Neuronal stem cell (in vitro differentiated cells): ENCODE measurements around the gene ARHGEF17.

Experiments used
- DNase-seq: peaks from one replicate; pipeline ENCODE4 v3.0.0-alpha.2; 2013; ENCODE audit warnings: low spot score
- H2AFZ ChIP-seq: one replicate; pipeline ENCODE4 v1.6.1; 2013; ENCODE audit warnings: mild to moderate bottlenecking, low read length, inconsistent platforms
- H2AK5ac ChIP-seq: 2 replicates; pipeline ENCODE4 v1.6.1; 2013; ENCODE audit warnings: low read depth, mild to moderate bottlenecking, inconsistent platforms, low read length, moderate library complexity, mixed read lengths
- H2BK120ac ChIP-seq: 2 replicates; pipeline ENCODE4 v1.6.1; 2013; ENCODE audit warnings: low read depth, mild to moderate bottlenecking, inconsistent platforms, low read length, moderate library complexity, mixed read lengths
- H2BK12ac ChIP-seq: one replicate; pipeline ENCODE4 v1.6.1; 2013; ENCODE audit warnings: low read length, inconsistent platforms
- H2BK15ac ChIP-seq: 2 replicates; pipeline ENCODE4 v1.6.1; 2013; ENCODE audit warnings: mild to moderate bottlenecking, low read length, inconsistent platforms, mixed read lengths
- H2BK5ac ChIP-seq: one replicate; pipeline ENCODE4 v1.6.1; 2013; ENCODE audit warnings: inconsistent platforms, mild to moderate bottlenecking, low read length, moderate library complexity
- H3K14ac ChIP-seq: one replicate; pipeline ENCODE4 v1.6.1; 2013; ENCODE audit warnings: low read length, inconsistent platforms
- H3K18ac ChIP-seq: 2 replicates; pipeline ENCODE4 v1.6.1; 2013; ENCODE audit warnings: low read length, inconsistent platforms
- H3K23ac ChIP-seq: 2 replicates; pipeline ENCODE4 v1.6.1; 2013; ENCODE audit warnings: low read depth, mild to moderate bottlenecking, mixed read lengths, low read length, inconsistent platforms; ENCODE audit not compliant: poor library complexity
- H3K27ac ChIP-seq: replicated peaks from 3 replicates; pipeline ENCODE4 v1.5.1; 2013; ENCODE audit warnings: low read length, inconsistent platforms
- H3K27me3 ChIP-seq, 3 experiments: 2 replicates each; pipeline ENCODE4 v1.6.1; 2013; ENCODE audit warnings: low read length in 3 of 3, mild to moderate bottlenecking in 2 of 3, inconsistent platforms in 1 of 3, low read depth in 1 of 3, mixed read lengths in 1 of 3, moderate library complexity in 1 of 3; ENCODE audit not compliant: control insufficient read depth in 3 of 3, insufficient read depth in 3 of 3
- H3K36me3 ChIP-seq, 2 donors: replicated peaks in 1 of 2; 2 replicates each; pipeline ENCODE4 v1.6.1; 2013; ENCODE audit warnings: low read length in 2 of 2; ENCODE audit not compliant: control insufficient read depth in 2 of 2, insufficient read depth in 2 of 2
- H3K4ac ChIP-seq: 2 replicates; pipeline ENCODE4 v1.6.1; 2013; ENCODE audit warnings: inconsistent platforms, mild to moderate bottlenecking, low read length, moderate library complexity
- H3K4me1 ChIP-seq, 2 donors: 1 replicate in 1 of 2; 2 replicates in 1 of 2; pipeline ENCODE4 v1.6.1; 2013; ENCODE audit warnings: low read length in 2 of 2, low read depth in 1 of 2; ENCODE audit not compliant: control insufficient read depth in 2 of 2, insufficient read depth in 1 of 2
- H3K4me2 ChIP-seq: one replicate; pipeline ENCODE4 v1.6.1; 2013; ENCODE audit warnings: mild to moderate bottlenecking, low read length, inconsistent platforms; ENCODE audit not compliant: insufficient read depth, poor library complexity, severe bottlenecking
- H3K4me3 ChIP-seq, 2 donors: 2 replicates each; pipeline ENCODE4 v1.5.1; 2013; ENCODE audit warnings: low read length in 2 of 2, mild to moderate bottlenecking in 2 of 2, inconsistent platforms in 1 of 2, moderate library complexity in 1 of 2
- H3K79me1 ChIP-seq: one replicate; pipeline ENCODE4 v1.6.1; 2013; ENCODE audit warnings: low read depth, mild to moderate bottlenecking, inconsistent platforms, low read length, moderate library complexity
- H3K9ac ChIP-seq: one replicate; pipeline ENCODE4 v1.6.1; 2013; ENCODE audit warnings: mild to moderate bottlenecking, low read depth, low read length, inconsistent platforms; ENCODE audit not compliant: poor library complexity
- H3K9me3 ChIP-seq, 2 donors: replicated peaks in 1 of 2; 2 replicates each; pipeline versions ENCODE3 to v1.6.1; 2013; ENCODE audit warnings: low read length in 2 of 2, mild to moderate bottlenecking in 2 of 2, inconsistent platforms in 1 of 2, low read depth in 1 of 2, mixed read lengths in 1 of 2, moderate library complexity in 1 of 2; ENCODE audit not compliant: control insufficient read depth in 2 of 2, insufficient read depth in 1 of 2
- H4K8ac ChIP-seq: one replicate; pipeline ENCODE4 v1.6.1; 2013; ENCODE audit warnings: low read depth, mild to moderate bottlenecking, inconsistent platforms, low read length, moderate library complexity
- H4K91ac ChIP-seq: one replicate; pipeline ENCODE4 v1.6.1; 2013; ENCODE audit warnings: low read length, low read depth, mild to moderate bottlenecking, inconsistent platforms; ENCODE audit not compliant: poor library complexity
- WGBS, 2 donors: extraction: QIAGEN DNeasy Blood & Tissue Kit; methylation state at CpG; one replicate each; pipeline ENCODE4 v1.1.7; 2013; ENCODE audit warnings: missing lambda C conversion rate in 2 of 2, mixed read lengths in 1 of 2; ENCODE audit not compliant: insufficient read length in 2 of 2, insufficient replicate concordance in 1 of 2; ENCODE audit errors: extremely low coverage in 2 of 2; 5-methylcytosine and 5-hydroxymethylcytosine counted together

The ARHGEF17 gene

GRCh38 chr11:73375830-73376159 is 67.7 kb downstream of the ARHGEF17 start:
- Histone ChIP-seq H3K27me3 (no peaks in the 10 kb centered on the region), H2AK5ac (peak overlapping the region; percentile 42), H3K36me3 (no peaks in the 10 kb centered on the region), H2BK5ac (peak overlapping the region; percentile 8), H2BK12ac (no peak overlapping the region), H3K4me1 (peaks cover 14 to 18% of the 10 kb centered on the region in 2 donors), H3K14ac (no peak overlapping the region), H4K91ac (no peak overlapping the region), H3K23ac (no peak overlapping the region), H3K27ac (no peak overlapping the region), H3K9me3 (peaks cover 2 to 3% of the 10 kb centered on the region in 2 donors), H3K79me1 (peaks cover 15% of the 10 kb centered on the region), H2AFZ (peak overlapping the region; percentile 90), H3K9ac (no peak overlapping the region), H2BK15ac (no peak overlapping the region), H3K18ac (peak overlapping the region; percentile 76), H2BK120ac (no peak overlapping the region), H3K4me2 (no peak overlapping the region), H3K4me3 (peak overlapping the region; percentile 21 to 38), H4K8ac (no peak overlapping the region), H3K4ac (no peak overlapping the region)
- no CpG with 5 or more reads among the region's 6 CpGs for WGBS, 2 donors
- no peak for DNase-seq

- Histone ChIP-seq H3K27ac (peak within 1 kb of the TSS; percentile 61), H3K23ac (peak within 1 kb of the TSS; percentile 96), H2BK5ac (peak within 1 kb of the TSS; percentile 8)
These were observed 68.2 kb downstream of the ARHGEF17 start, which contains the start of gene RELT for GRCh38 chr11:73376160-73376802. RELT (plus strand) TSS chr11:73376399; CDS start chr11:73389137, 12,738 bp downstream.

GRCh38 chr11:73376803-73377629 is 68.9 kb downstream of the ARHGEF17 start:
- no CpG with 5 or more reads among the region's 56 CpGs for WGBS, 2 donors
- Histone ChIP-seq H2AFZ (peak overlapping the region; percentile 92), H4K91ac (peak overlapping the region; percentile 23), H2BK5ac (peak overlapping the region; percentile 8), H3K36me3 (no peaks in the 10 kb centered on the region), H3K4me1 (peaks cover 14 to 18% of the 10 kb centered on the region in 2 donors), H3K23ac (peak overlapping the region; percentile 96), H2AK5ac (peak overlapping the region; percentile 98), H3K4me3 (peak overlapping the region; percentile 70 to 95), H3K27ac (no peak overlapping the region), H3K27me3 (no peaks in the 10 kb centered on the region), H2BK120ac (peak overlapping the region; percentile 65), H4K8ac (no peak overlapping the region), H3K79me1 (peaks cover 16% of the 10 kb centered on the region), H2BK12ac (peak overlapping the region; percentile 14), H3K9ac (peak overlapping the region; percentile 97), H3K4me2 (peak overlapping the region; percentile 87), H2BK15ac (peak overlapping the region; percentile 51), H3K9me3 (no peaks in the 10 kb centered on the region), H3K14ac (peak overlapping the region; percentile 95), H3K18ac (peak overlapping the region; percentile 96), H3K4ac (no peak overlapping the region)
- DNase-seq = no peak

More at GRCh38 chr11:73376160-73376802, 68.2 kb downstream of the ARHGEF17 start, which contains the start of gene RELT:
- no CpG with 5 or more reads among the region's 96 CpGs for WGBS, 2 donors
- H2BK15ac ChIP-seq = peak within 1 kb of the TSS; percentile 51
- H3K9me3 ChIP-seq = peaks cover 2 to 3% of the 10 kb centered on the region in 2 donors
- peak within 1 kb of the TSS; percentile 98 for H2AK5ac ChIP-seq
- peak within 1 kb of the TSS; percentile 97 for H3K9ac ChIP-seq
- H3K79me1 ChIP-seq = peaks cover 16% of the 10 kb centered on the region
- peak within 1 kb of the TSS; percentile 14 for H2BK12ac ChIP-seq
- H2BK120ac ChIP-seq = peak within 1 kb of the TSS; percentile 65
- H3K18ac ChIP-seq = peak within 1 kb of the TSS; percentile 96
- H3K14ac ChIP-seq = peak within 1 kb of the TSS; percentile 95
- H3K4me3 ChIP-seq = peak within 1 kb of the TSS; percentile 70 to 95
- no peaks in the 10 kb centered on the region for H3K27me3 ChIP-seq
- peak; percentile 91 for DNase-seq
- peak within 1 kb of the TSS; percentile 87 for H3K4me2 ChIP-seq
- no peaks in the 10 kb centered on the region for H3K36me3 ChIP-seq
- H4K91ac ChIP-seq = peak within 1 kb of the TSS; percentile 23
- H2AFZ ChIP-seq = peak within 1 kb of the TSS; percentile 92
- H4K8ac ChIP-seq = no peak within 1 kb of the TSS
- H3K4me1 ChIP-seq = peaks cover 14 to 18% of the 10 kb centered on the region in 2 donors
- no peak within 1 kb of the TSS for H3K4ac ChIP-seq
